Measurements from ENCODE around the gene HOXB7. TPM values are rescaled to one million over a fixed set of nuclear protein-coding genes. Genes with fewer than 3 reads are reported as not detected.

Gene HOXB7
- polyA plus RNA-seq, 3 donors: not detected

GRCh38 chr17:48608494-48608834, 2.4 kb downstream of the HOXB7 start:
- no peak overlapping the region for H3K4me3 ChIP-seq (replicated peaks in 1 of 3; ENCODE audit: low read depth in 2 of 3, low read length in 3 of 3)

GRCh38 chr17:48606892-48607614, 3.8 kb downstream of the HOXB7 start:
- no peak for TF ChIP-seq CTCF (IDR thresholded peaks at IDR 0.05)
- Histone ChIP-seq H3K79me2 (ENCODE audit: insufficient read depth, low read length) (no peaks in the 10 kb centered on the region), H3K9ac (ENCODE audit: insufficient read depth, low read length, poor library complexity, severe bottlenecking) (no peak overlapping the region), H2AFZ (ENCODE audit: insufficient read depth, low read depth, low read length, poor library complexity, severe bottlenecking) (no peak overlapping the region), H3K36me3 (replicated peaks in 1 of 2; ENCODE audit: control insufficient read depth in 1 of 2, insufficient read depth in 2 of 2, low read length in 2 of 2) (no peaks in the 10 kb centered on the region), H3K4me2 (replicated peaks; ENCODE audit: extremely low read depth, low read length, poor library complexity, severe bottlenecking) (no peak overlapping the region), H3K27ac (ENCODE audit: low read depth in 1 of 2, low read length in 2 of 2) (no peak overlapping the region), H3K4me1 (ENCODE audit: control insufficient read depth in 1 of 2, insufficient read depth in 2 of 2, low read length in 2 of 2) (peaks cover 23% of the 10 kb centered on the region in 2 donors), H3K9me3 (replicated peaks in 1 of 2; ENCODE audit: control insufficient read depth in 1 of 2, insufficient read depth in 1 of 2, low read length in 2 of 2) (peaks cover 3 to 38% of the 10 kb centered on the region in 2 donors), H3K27me3 (ENCODE audit: control insufficient read depth in 2 of 2, insufficient read depth in 2 of 2, low read length in 2 of 2) (peaks cover 56 to 99% of the 10 kb centered on the region in 2 donors), H4K20me1 (ENCODE audit: insufficient read depth, low read length) (no peaks in the 10 kb centered on the region), H3K4me3 (replicated peaks in 1 of 3; ENCODE audit: low read depth in 2 of 3, low read length in 3 of 3) (no peak overlapping the region)
- no peak overlapping the region for H3K27ac Mint-ChIP-seq
- peaks cover 0 to 31% (median 19%) of the 10 kb centered on the region in 7 donors for H3K9me3 Mint-ChIP-seq
- intact Hi-C loops (cut with micrococcal nuclease): no loop called here
- peaks cover 33% of the 10 kb centered on the region for H3K4me1 Mint-ChIP-seq
- H3K36me3 Mint-ChIP-seq: peaks cover 9 to 11% of the 10 kb centered on the region in 2 donors
- H3K27me3 Mint-ChIP-seq (ENCODE audit: low read depth in 3 of 3): peaks cover 90 to 98% (median 96%) of the 10 kb centered on the region in 3 donors
- H3K4me3 Mint-ChIP-seq: peak overlapping the region in 1 of 2 donors; percentile 75
- 100% methylated on average over 2 of the region's 9 CpGs for WGBS (ENCODE audit: insufficient coverage)
- no peak for DNase-seq

More at GRCh38 chr17:48608494-48608834, 2.4 kb downstream of the HOXB7 start:
- no peak overlapping the region for H3K27ac Mint-ChIP-seq
- peaks cover 0 to 41% (median 24%) of the 10 kb centered on the region in 7 donors for H3K9me3 Mint-ChIP-seq
- Histone ChIP-seq H3K79me2 (ENCODE audit: insufficient read depth, low read length) (no peaks in the 10 kb centered on the region), H3K27me3 (ENCODE audit: control insufficient read depth in 2 of 2, insufficient read depth in 2 of 2, low read length in 2 of 2) (peaks cover 57 to 98% of the 10 kb centered on the region in 2 donors), H3K27ac (ENCODE audit: low read depth in 1 of 2, low read length in 2 of 2) (no peak overlapping the region), H3K9me3 (replicated peaks in 1 of 2; ENCODE audit: control insufficient read depth in 1 of 2, insufficient read depth in 1 of 2, low read length in 2 of 2) (peaks cover 5 to 37% of the 10 kb centered on the region in 2 donors), H3K4me2 (replicated peaks; ENCODE audit: extremely low read depth, low read length, poor library complexity, severe bottlenecking) (no peak overlapping the region), H3K9ac (ENCODE audit: insufficient read depth, low read length, poor library complexity, severe bottlenecking) (no peak overlapping the region), H3K36me3 (replicated peaks in 1 of 2; ENCODE audit: control insufficient read depth in 1 of 2, insufficient read depth in 2 of 2, low read length in 2 of 2) (no peaks in the 10 kb centered on the region), H4K20me1 (ENCODE audit: insufficient read depth, low read length) (no peaks in the 10 kb centered on the region), H3K4me1 (ENCODE audit: control insufficient read depth in 1 of 2, insufficient read depth in 2 of 2, low read length in 2 of 2) (peaks cover 32 to 36% of the 10 kb centered on the region in 2 donors), H2AFZ (ENCODE audit: insufficient read depth, low read depth, low read length, poor library complexity, severe bottlenecking) (no peak overlapping the region)
- no peak for TF ChIP-seq CTCF (IDR thresholded peaks at IDR 0.05)
- no peak for DNase-seq
- WGBS (ENCODE audit: insufficient coverage): 100% methylated on average over 1 of the region's 1 CpG
- peaks cover 9 to 17% of the 10 kb centered on the region in 2 donors for H3K36me3 Mint-ChIP-seq
- intact Hi-C loops (cut with micrococcal nuclease): no loop called here
- H3K27me3 Mint-ChIP-seq (ENCODE audit: low read depth in 3 of 3): peaks cover 88 to 98% (median 95%) of the 10 kb centered on the region in 3 donors
- H3K4me1 Mint-ChIP-seq: peaks cover 40% of the 10 kb centered on the region
- peak overlapping the region in 1 of 2 donors; percentile 96 for H3K4me3 Mint-ChIP-seq

All from CD14-positive monocyte (primary cell).